Muscle of leg (tissue), 11 donors: ENCODE measurements around the gene SNX24. TPM values are rescaled to one million over a fixed set of nuclear protein-coding genes. Genes with fewer than 3 reads are reported as not detected.

Experiments
- DNase-seq: peaks from one replicate; pipeline ENCODE4 v3.0.0; 2013
- H3K27ac ChIP-seq: one replicate; pipeline ENCODE4 v1.5.1; 2013; ENCODE audit warnings: mild to moderate bottlenecking, low read length, control low read depth
- H3K27me3 ChIP-seq: one replicate; pipeline ENCODE4 v1.6.1; 2013; ENCODE audit warnings: low read length; ENCODE audit not compliant: control insufficient read depth, insufficient read depth
- H3K36me3 ChIP-seq: one replicate; pipeline ENCODE4 v1.6.1; 2013; ENCODE audit warnings: low read length; ENCODE audit not compliant: control insufficient read depth, insufficient read depth
- H3K4me1 ChIP-seq: one replicate; pipeline ENCODE4 v1.6.1; 2013; ENCODE audit warnings: low read length; ENCODE audit not compliant: control insufficient read depth, insufficient read depth
- H3K4me3 ChIP-seq: one replicate; pipeline ENCODE4 v1.5.1; 2013; ENCODE audit warnings: low read length, control low read depth
- H3K9me3 ChIP-seq: replicated peaks from 2 replicates; pipeline ENCODE4 v1.6.1; 2013; ENCODE audit warnings: low read depth, low read length; ENCODE audit not compliant: control insufficient read depth
- WGBS: methylation state at CpG from one replicate; pipeline ENCODE4 v1.1.5; 2013; ENCODE audit warnings: missing lambda C conversion rate; ENCODE audit not compliant: insufficient coverage; 5-methylcytosine and 5-hydroxymethylcytosine counted together
- polyA plus RNA-seq, 8 donors: library from polyadenylated mRNA; unstranded; fragments of 120-200 nt; gene quantifications; one replicate each; pipeline versions ENCODE4 v1.2.1 to v1.2.3, GENCODE V29; 2013; ENCODE audit warnings: inconsistent platforms in 1 of 8, low replicate concordance in 1 of 8; ENCODE audit not compliant: insufficient read length in 8 of 8, insufficient read depth in 1 of 8
- total RNA-seq: library from RNA; stranded (reverse); fragments of 120-200 nt; gene quantifications from one replicate; pipeline ENCODE4 v1.2.4, GENCODE V29; 2013

The SNX24 gene
- total and polyA plus RNA-seq, 9 donors = 8.9 to 13.2 (median 10.6) TPM

- no peak overlapping the region for H3K4me3 ChIP-seq
- WGBS = 74% methylated on average over 2 of the region's 6 CpGs
- H3K27ac ChIP-seq = no peak overlapping the region
- no peaks in the 10 kb centered on the region for H3K36me3 ChIP-seq
- DNase-seq = no peak
- no peaks in the 10 kb centered on the region for H3K27me3 ChIP-seq
- no peaks in the 10 kb centered on the region for H3K4me1 ChIP-seq
- no peaks in the 10 kb centered on the region for H3K9me3 ChIP-seq
Measured at GRCh38 chr5:122864400-122864799, 19.0 kb downstream of the SNX24 start.

GRCh38 chr5:122864842-122865241, 19.4 kb downstream of the SNX24 start:
- Histone ChIP-seq H3K4me1 (no peaks in the 10 kb centered on the region), H3K27ac (no peak overlapping the region), H3K4me3 (no peak overlapping the region), H3K27me3 (no peaks in the 10 kb centered on the region), H3K9me3 (no peaks in the 10 kb centered on the region), H3K36me3 (no peaks in the 10 kb centered on the region)
- no peak for DNase-seq
- no CpG with 5 or more reads among the region's 1 CpG for WGBS

- Histone ChIP-seq H3K9me3 (no peaks in the 10 kb centered on the region), H3K4me1 (no peaks in the 10 kb centered on the region), H3K27ac (no peak overlapping the region), H3K36me3 (no peaks in the 10 kb centered on the region), H3K27me3 (no peaks in the 10 kb centered on the region), H3K4me3 (no peak overlapping the region)
- DNase-seq = no peak
- WGBS = 48% methylated on average over 5 of the region's 7 CpGs
Measured at GRCh38 chr5:122870219-122870856, 24.9 kb downstream of the SNX24 start.

GRCh38 chr5:122871661-122872060, 26.2 kb downstream of the SNX24 start:
- no CpG with 5 or more reads among the region's 8 CpGs for WGBS
- no peaks in the 10 kb centered on the region for H3K4me1 ChIP-seq
- no peaks in the 10 kb centered on the region for H3K36me3 ChIP-seq
- H3K27me3 ChIP-seq = no peaks in the 10 kb centered on the region
- DNase-seq = no peak
- no peaks in the 10 kb centered on the region for H3K9me3 ChIP-seq
- H3K4me3 ChIP-seq = no peak overlapping the region
- H3K27ac ChIP-seq = no peak overlapping the region

- no peak overlapping the region for H3K4me3 ChIP-seq
- H3K9me3 ChIP-seq = no peaks in the 10 kb centered on the region
- 75% methylated on average over 2 of the region's 4 CpGs for WGBS
- H3K27me3 ChIP-seq = no peaks in the 10 kb centered on the region
- H3K4me1 ChIP-seq = no peaks in the 10 kb centered on the region
- no peak for DNase-seq
- H3K36me3 ChIP-seq = no peaks in the 10 kb centered on the region
- H3K27ac ChIP-seq = no peak overlapping the region
Measured at GRCh38 chr5:122874179-122874875, 28.9 kb downstream of the SNX24 start.

- no CpG with 5 or more reads among the region's 2 CpGs for WGBS
- no peaks in the 10 kb centered on the region for H3K36me3 ChIP-seq
- H3K27me3 ChIP-seq = no peaks in the 10 kb centered on the region
- peaks cover 3% of the 10 kb centered on the region for H3K4me1 ChIP-seq
- DNase-seq = peak; percentile 33
- H3K9me3 ChIP-seq = no peaks in the 10 kb centered on the region
- no peak overlapping the region for H3K27ac ChIP-seq
- no peak overlapping the region for H3K4me3 ChIP-seq
Measured at GRCh38 chr5:122877518-122877917, 32.1 kb downstream of the SNX24 start.

GRCh38 chr5:122879076-122879475, 33.7 kb downstream of the SNX24 start:
- 67% methylated on average over 1 of the region's 3 CpGs for WGBS
- H3K4me3 ChIP-seq = no peak overlapping the region
- DNase-seq = peak; percentile 54
- H3K36me3 ChIP-seq = no peaks in the 10 kb centered on the region
- peaks cover 3% of the 10 kb centered on the region for H3K4me1 ChIP-seq
- H3K9me3 ChIP-seq = no peaks in the 10 kb centered on the region
- no peak overlapping the region for H3K27ac ChIP-seq
- no peaks in the 10 kb centered on the region for H3K27me3 ChIP-seq

GRCh38 chr5:122880170-122880689, 34.8 kb downstream of the SNX24 start:
- Histone ChIP-seq H3K27me3 (no peaks in the 10 kb centered on the region), H3K4me1 (peaks cover 3% of the 10 kb centered on the region), H3K27ac (no peak overlapping the region), H3K4me3 (no peak overlapping the region), H3K36me3 (no peaks in the 10 kb centered on the region), H3K9me3 (no peaks in the 10 kb centered on the region)
- WGBS = no CpG with 5 or more reads among the region's 4 CpGs
- DNase-seq = no peak

GRCh38 chr5:122880749-122881148, 35.3 kb downstream of the SNX24 start:
- no peaks in the 10 kb centered on the region for H3K36me3 ChIP-seq
- no peaks in the 10 kb centered on the region for H3K27me3 ChIP-seq
- H3K27ac ChIP-seq = no peak overlapping the region
- DNase-seq = no peak
- peaks cover 3% of the 10 kb centered on the region for H3K4me1 ChIP-seq
- WGBS = 27% methylated on average over 2 of the region's 3 CpGs
- H3K9me3 ChIP-seq = no peaks in the 10 kb centered on the region
- no peak overlapping the region for H3K4me3 ChIP-seq

GRCh38 chr5:122882831-122883230, 37.4 kb downstream of the SNX24 start:
- Histone ChIP-seq H3K27me3 (no peaks in the 10 kb centered on the region), H3K27ac (no peak overlapping the region), H3K4me3 (no peak overlapping the region), H3K4me1 (peaks cover 3% of the 10 kb centered on the region), H3K36me3 (no peaks in the 10 kb centered on the region), H3K9me3 (no peaks in the 10 kb centered on the region)
- 45% methylated on average over 1 of the region's 3 CpGs for WGBS
- no peak for DNase-seq
